Panc1 (cell line): ENCODE measurements around the gene RGS6. TPM values are rescaled to one million over a fixed set of nuclear protein-coding genes. Genes with fewer than 3 reads are reported as not detected.

Source experiments
- ATAC-seq: fragments of 200-7000 bp; cut with Tn5 transposase; 2 replicates; pipeline ENCODE4 v1.9.1; 2020; ENCODE audit warnings: mild to moderate bottlenecking, moderate library complexity
- BruUV-seq: library from RNA; stranded (reverse); fragments of 400-500 nt; replicated peaks from 2 replicates; lab custom pipeline; 2021; lab: Mats Ljungman, UMichigan
- CTCF ChIA-PET: fragments of 300-600 bp; sonication (Branson Sonifier 250); formaldehyde crosslinking; loops from one replicate; lab custom pipeline; 2022; ENCODE audit warnings: antibody characterized with exemption; lab: Charles Lee
- POLR2A ChIA-PET: fragments of 300-600 bp; sonication (Branson Sonifier 250); formaldehyde crosslinking; loops from one replicate; lab custom pipeline; 2022; ENCODE audit warnings: antibody characterized with exemption; lab: Charles Lee
- DNase-seq: peaks from one replicate; pipeline ENCODE4 v3.0.0-alpha.2; 2010; ENCODE audit warnings: low read depth, low spot score
- H3K27ac ChIP-seq: 2 replicates; pipeline ENCODE4 v1.5.1; 2011; ENCODE audit warnings: mild to moderate bottlenecking, low read length, inconsistent platforms
- H3K27me3 ChIP-seq: fragments of 200-500 bp; sonication (Bioruptor generic); 2 replicates; pipeline ENCODE4 v1.6.0; 2014; ENCODE audit warnings: low read length, inconsistent platforms; ENCODE audit not compliant: control insufficient read depth, insufficient read depth
- H3K36me3 ChIP-seq: fragments of 200-500 bp; sonication (Bioruptor generic); 2 replicates; pipeline ENCODE4 v1.5.1; 2014; ENCODE audit warnings: inconsistent platforms, mild to moderate bottlenecking, low read length, moderate library complexity; ENCODE audit not compliant: control insufficient read depth, insufficient read depth
- H3K4me1 ChIP-seq: 2 replicates; pipeline ENCODE4 v1.5.1; 2011; ENCODE audit warnings: inconsistent platforms, mild to moderate bottlenecking, low read length, moderate library complexity; ENCODE audit not compliant: control insufficient read depth, insufficient read depth
- H3K4me3 ChIP-seq, 2 experiments: 2 replicates each; pipeline ENCODE4 v1.5.1; 2011 to 2012; ENCODE audit warnings: low read depth in 2 of 2, low read length in 2 of 2, mild to moderate bottlenecking in 2 of 2, inconsistent platforms in 1 of 2, moderate library complexity in 1 of 2
- H3K9me3 ChIP-seq: fragments of 200-500 bp; sonication (Bioruptor generic); 2 replicates; pipeline ENCODE4 v1.5.1; 2014; ENCODE audit warnings: low read depth, mild to moderate bottlenecking, inconsistent platforms, low read length, moderate library complexity; ENCODE audit not compliant: control insufficient read depth, insufficient read depth
- POLR2AphosphoS5 ChIP-seq: IDR thresholded peaks from 2 replicates; pipeline ENCODE4 v1.6.1; 2012; ENCODE audit warnings: mild to moderate bottlenecking, low read depth, low read length, moderate library complexity
- REST ChIP-seq, 2 experiments: IDR thresholded peaks; 2 replicates each; pipeline ENCODE4 v1.6.1; 2011 to 2012; ENCODE audit warnings: low read depth in 2 of 2, control low read depth in 1 of 2, low read length in 1 of 2, mild to moderate bottlenecking in 1 of 2, moderate library complexity in 1 of 2; ENCODE audit not compliant: insufficient read depth in 1 of 2
- SIN3A ChIP-seq: IDR thresholded peaks from 2 replicates; pipeline ENCODE4 v1.6.1; 2012; ENCODE audit warnings: low read depth, mild to moderate bottlenecking, low read length, moderate library complexity, borderline replicate concordance; ENCODE audit not compliant: insufficient read depth
- TCF7L2 ChIP-seq: IDR thresholded peaks from 2 replicates; pipeline ENCODE4 v1.6.1; 2011; ENCODE audit warnings: mild to moderate bottlenecking, low read depth, low read length, inconsistent platforms
- in situ Hi-C: cut with HindIII; loops from 2 replicates; pipeline ENCODE4 v1.10.0; 2016; ENCODE audit warnings: low sequenced_read_pairs, low pct_unique_long_range_greater_than_20kb
- intact Hi-C: fragments of 100-400 bp; cut with micrococcal nuclease; formaldehyde crosslinking; loops from one replicate; pipeline ENCODE4 v1.10.0; 2022; ENCODE audit not compliant: unreplicated experiment
- total RNA-seq: library from RNA; stranded (reverse); gene quantifications from one replicate; pipeline ENCODE4 v1.2.1, GENCODE V29; 2021; ENCODE audit not compliant: unreplicated experiment
- TF ChIP-seq, protein P1 (sequence below): fragments of 450-650 bp; IDR thresholded peaks from 2 replicates; pipeline ENCODE4 v1.5.1; 2017; ENCODE audit warnings: mild to moderate bottlenecking

The RGS6 gene
- total RNA-seq, 1 experiment from 2014 or later, result not detected

- no peak overlapping the region for H3K27ac ChIP-seq
- in situ Hi-C loops (no loop called here), intact Hi-C loops (no loop called here)
- no peak for TF ChIP-seq TCF7L2
- TF ChIP-seq REST (IDR thresholded peaks at IDR 0.05; ENCODE audit: insufficient read depth in 1 of 2, low read depth in 2 of 2, low read length in 1 of 2), result no peak
- TF ChIP-seq, protein P1, sequence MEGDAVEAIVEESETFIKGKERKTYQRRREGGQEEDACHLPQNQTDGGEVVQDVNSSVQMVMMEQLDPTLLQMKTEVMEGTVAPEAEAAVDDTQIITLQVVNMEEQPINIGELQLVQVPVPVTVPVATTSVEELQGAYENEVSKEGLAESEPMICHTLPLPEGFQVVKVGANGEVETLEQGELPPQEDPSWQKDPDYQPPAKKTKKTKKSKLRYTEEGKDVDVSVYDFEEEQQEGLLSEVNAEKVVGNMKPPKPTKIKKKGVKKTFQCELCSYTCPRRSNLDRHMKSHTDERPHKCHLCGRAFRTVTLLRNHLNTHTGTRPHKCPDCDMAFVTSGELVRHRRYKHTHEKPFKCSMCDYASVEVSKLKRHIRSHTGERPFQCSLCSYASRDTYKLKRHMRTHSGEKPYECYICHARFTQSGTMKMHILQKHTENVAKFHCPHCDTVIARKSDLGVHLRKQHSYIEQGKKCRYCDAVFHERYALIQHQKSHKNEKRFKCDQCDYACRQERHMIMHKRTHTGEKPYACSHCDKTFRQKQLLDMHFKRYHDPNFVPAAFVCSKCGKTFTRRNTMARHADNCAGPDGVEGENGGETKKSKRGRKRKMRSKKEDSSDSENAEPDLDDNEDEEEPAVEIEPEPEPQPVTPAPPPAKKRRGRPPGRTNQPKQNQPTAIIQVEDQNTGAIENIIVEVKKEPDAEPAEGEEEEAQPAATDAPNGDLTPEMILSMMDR, result no peak
- TF ChIP-seq POLR2AphosphoS5, result no peak
- TF ChIP-seq SIN3A, result no peak
- H3K27me3 ChIP-seq, result peaks cover 12% of the 10 kb centered on the region
- ChIA-PET CTCF (no interaction called here), POLR2A (no interaction called here)
- no peak overlapping the region for H3K4me3 ChIP-seq
- DNase-seq (no peak), ATAC-seq (no peak)
- no peaks in the 10 kb centered on the region for H3K9me3 ChIP-seq
- H3K36me3 ChIP-seq, result no peaks in the 10 kb centered on the region
- no TSS peak for BruUV-seq
- H3K4me1 ChIP-seq, result no peaks in the 10 kb centered on the region
These were observed 578.3 kb downstream of the RGS6 start for GRCh38 chr14:72510566-72510965.

- no TSS peak for BruUV-seq
- H3K4me3 ChIP-seq, result no peak overlapping the region
- ChIA-PET POLR2A (no interaction called here), CTCF (interaction anchor here (1.4 kb wide), 1 partner anchor 393 kb away, joined by 3 read pairs; no protein-coding TSS in a partner anchor)
- DNase-seq, result no peak
- intact Hi-C loops (no loop called here), in situ Hi-C loops (no loop called here)
- H3K4me1 ChIP-seq, result no peaks in the 10 kb centered on the region
- no peaks in the 10 kb centered on the region for H3K36me3 ChIP-seq
- H3K27me3 ChIP-seq, result peaks cover 12% of the 10 kb centered on the region
- H3K27ac ChIP-seq, result no peak overlapping the region
- TF ChIP-seq TCF7L2, result no peak
- no peak for TF ChIP-seq REST (IDR thresholded peaks at IDR 0.05; ENCODE audit: insufficient read depth in 1 of 2, low read depth in 2 of 2, low read length in 1 of 2)
- TF ChIP-seq SIN3A, result no peak
- TF ChIP-seq POLR2AphosphoS5, result no peak
- TF ChIP-seq, protein P1, result no peak
- H3K9me3 ChIP-seq, result no peaks in the 10 kb centered on the region
- no peak for ATAC-seq
These were observed 580.1 kb downstream of the RGS6 start for GRCh38 chr14:72512281-72512680.
